SK-N-SH treated with all-trans-retinoic acid at 6 μM for 48 hours (cell line): ENCODE data around the gene TEKT5.

Experiments used
- ATAC-seq: fragments of 200-7000 bp; cut with Tn5 transposase; 3 replicates; pipeline ENCODE4 v1.9.1; 2020; ENCODE audit warnings: mild to moderate bottlenecking, moderate library complexity
- ARNTL ChIP-seq: fragments of 450-650 bp; formaldehyde crosslinking; IDR thresholded peaks from 2 replicates; pipeline ENCODE4 v1.5.0; 2020; ENCODE audit warnings: low read depth, mild to moderate bottlenecking, moderate library complexity, borderline replicate concordance
- BACH2 ChIP-seq: fragments of 250-450 bp; sonication (Bioruptor Pico); IDR thresholded peaks from 2 replicates; pipeline ENCODE4 v1.9.0; 2021; ENCODE audit warnings: mild to moderate bottlenecking, borderline replicate concordance
- CSDC2 ChIP-seq: fragments of 250-450 bp; sonication (Bioruptor Pico); IDR thresholded peaks from 2 replicates; pipeline ENCODE4 v1.5.0; 2020; ENCODE audit warnings: mild to moderate bottlenecking, moderate library complexity
- ESRRG ChIP-seq: fragments of 250-450 bp; sonication (Bioruptor Pico); IDR thresholded peaks from 2 replicates; pipeline ENCODE4 v1.6.1; 2021; ENCODE audit warnings: mild to moderate bottlenecking
- GLIS3 ChIP-seq: fragments of 250-450 bp; sonication (Bioruptor Pico); IDR thresholded peaks from 2 replicates; pipeline ENCODE4 v1.5.0; 2020; ENCODE audit warnings: mild to moderate bottlenecking, moderate library complexity
- ISL1 ChIP-seq: fragments of 250-450 bp; sonication (Bioruptor Pico); IDR thresholded peaks from 2 replicates; pipeline ENCODE4 v2.1.2; 2022; ENCODE audit warnings: mild to moderate bottlenecking, moderate library complexity
- OSR1 ChIP-seq: fragments of 250-450 bp; sonication (Bioruptor Pico); IDR thresholded peaks from 2 replicates; pipeline ENCODE4 v1.8.0; 2022; ENCODE audit warnings: moderate library complexity, mild to moderate bottlenecking, inconsistent platforms
- PPARA ChIP-seq: fragments of 250-450 bp; sonication (Bioruptor Pico); IDR thresholded peaks from 2 replicates; pipeline ENCODE4 v1.5.0; 2020; ENCODE audit warnings: mild to moderate bottlenecking, borderline replicate concordance
- RARB ChIP-seq: fragments of 250-450 bp; sonication (Bioruptor Pico); IDR thresholded peaks from 2 replicates; pipeline ENCODE4 v1.8.0; 2021; ENCODE audit warnings: mild to moderate bottlenecking, moderate library complexity
- SNAI2 ChIP-seq: fragments of 250-450 bp; sonication (Bioruptor Pico); IDR thresholded peaks from 2 replicates; pipeline ENCODE4 v1.5.0; 2020; ENCODE audit warnings: mild to moderate bottlenecking, moderate library complexity
- TCF4 ChIP-seq: fragments of 250-450 bp; sonication (Bioruptor Pico); IDR thresholded peaks from 2 replicates; pipeline ENCODE4 v1.8.0; 2021; ENCODE audit warnings: mild to moderate bottlenecking, moderate library complexity, borderline replicate concordance
- TOX ChIP-seq: fragments of 250-450 bp; sonication (Bioruptor Pico); IDR thresholded peaks from 2 replicates; pipeline ENCODE4 v1.8.0; 2021; ENCODE audit warnings: mild to moderate bottlenecking, moderate library complexity, borderline replicate concordance
- ZC3H10 ChIP-seq: fragments of 250-450 bp; sonication (Bioruptor Pico); IDR thresholded peaks from 2 replicates; pipeline ENCODE4 v1.5.1; 2021; ENCODE audit warnings: mild to moderate bottlenecking, moderate library complexity
- ZFP3 ChIP-seq: fragments of 250-450 bp; sonication (Bioruptor Pico); IDR thresholded peaks from 2 replicates; pipeline ENCODE4 v1.5.0; 2020; ENCODE audit warnings: mild to moderate bottlenecking, moderate library complexity
- ZFP30 ChIP-seq: fragments of 450-650 bp; formaldehyde crosslinking; IDR thresholded peaks from 2 replicates; pipeline ENCODE4 v1.5.0; 2022; ENCODE audit warnings: mild to moderate bottlenecking, moderate library complexity
- ZNF565 ChIP-seq: fragments of 450-650 bp; formaldehyde crosslinking; conservative IDR thresholded peaks from 2 replicates; pipeline ENCODE4 v1.5.0; 2020; ENCODE audit warnings: low read depth, mild to moderate bottlenecking, moderate library complexity
- ZNF70 ChIP-seq: fragments of 450-650 bp; formaldehyde crosslinking; IDR thresholded peaks from 2 replicates; pipeline ENCODE4 v1.5.0; 2020; ENCODE audit warnings: mild to moderate bottlenecking, moderate library complexity
- ZNF8 ChIP-seq: fragments of 450-650 bp; formaldehyde crosslinking; IDR thresholded peaks from 2 replicates; pipeline ENCODE4 v1.5.0; 2020; ENCODE audit warnings: mild to moderate bottlenecking, moderate library complexity
- TF ChIP-seq, protein P1 (sequence below): fragments of 250-450 bp; sonication (Bioruptor Pico); IDR thresholded peaks from 2 replicates; pipeline ENCODE4 v1.8.0; 2020; ENCODE audit warnings: mild to moderate bottlenecking, moderate library complexity, borderline replicate concordance
- TF ChIP-seq, protein P2 (sequence below): fragments of 250-450 bp; sonication (Bioruptor Pico); IDR thresholded peaks from 2 replicates; pipeline ENCODE4 v1.5.1; 2021; ENCODE audit warnings: mild to moderate bottlenecking, moderate library complexity
- TF ChIP-seq, protein P3 (sequence below): fragments of 250-450 bp; sonication (Bioruptor Pico); IDR thresholded peaks from 2 replicates; pipeline ENCODE4 v1.5.1; 2020; ENCODE audit warnings: low read depth, mild to moderate bottlenecking, moderate library complexity

Gene TEKT5

GRCh38 chr16:10660950-10661635 is 33.6 kb downstream of the TEKT5 start:
- TF ChIP-seq ESRRG (CRISPR knock-in tag) (no peak), GLIS3 (no peak), ISL1 (CRISPR knock-in tag) (no peak), ZNF8 (CRISPR knock-in tag) (no peak), ARNTL (CRISPR knock-in tag) (no peak), PPARA (CRISPR knock-in tag) (no peak), OSR1 (CRISPR knock-in tag) (no peak), TCF4 (CRISPR knock-in tag) (no peak)
- no peak for ATAC-seq

DNA sequence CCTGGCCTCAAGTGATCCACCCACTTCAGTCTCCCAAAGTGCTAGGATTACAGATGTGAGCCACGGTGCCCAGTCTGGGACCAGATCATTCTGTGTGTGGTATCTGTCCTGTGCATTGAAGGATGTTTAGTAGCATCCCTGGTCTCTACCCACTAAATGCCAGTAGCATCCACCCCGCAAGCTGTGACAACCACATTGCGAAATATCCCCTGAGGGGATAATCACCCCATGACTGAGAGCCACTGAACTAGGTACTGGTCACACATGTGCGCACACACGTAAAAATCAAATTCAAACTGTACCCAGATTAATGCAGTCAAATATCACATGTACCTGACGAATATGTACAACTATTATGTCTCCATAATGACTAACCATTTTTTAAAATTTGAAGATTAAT is 35.8 kb downstream of the TEKT5 start:
- TF ChIP-seq ZFP30 = no peak
- TF ChIP-seq, protein P1, sequence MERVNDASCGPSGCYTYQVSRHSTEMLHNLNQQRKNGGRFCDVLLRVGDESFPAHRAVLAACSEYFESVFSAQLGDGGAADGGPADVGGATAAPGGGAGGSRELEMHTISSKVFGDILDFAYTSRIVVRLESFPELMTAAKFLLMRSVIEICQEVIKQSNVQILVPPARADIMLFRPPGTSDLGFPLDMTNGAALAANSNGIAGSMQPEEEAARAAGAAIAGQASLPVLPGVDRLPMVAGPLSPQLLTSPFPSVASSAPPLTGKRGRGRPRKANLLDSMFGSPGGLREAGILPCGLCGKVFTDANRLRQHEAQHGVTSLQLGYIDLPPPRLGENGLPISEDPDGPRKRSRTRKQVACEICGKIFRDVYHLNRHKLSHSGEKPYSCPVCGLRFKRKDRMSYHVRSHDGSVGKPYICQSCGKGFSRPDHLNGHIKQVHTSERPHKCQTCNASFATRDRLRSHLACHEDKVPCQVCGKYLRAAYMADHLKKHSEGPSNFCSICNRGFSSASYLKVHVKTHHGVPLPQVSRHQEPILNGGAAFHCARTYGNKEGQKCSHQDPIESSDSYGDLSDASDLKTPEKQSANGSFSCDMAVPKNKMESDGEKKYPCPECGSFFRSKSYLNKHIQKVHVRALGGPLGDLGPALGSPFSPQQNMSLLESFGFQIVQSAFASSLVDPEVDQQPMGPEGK (CRISPR knock-in tag) = no peak
- TF ChIP-seq ARNTL (CRISPR knock-in tag) = no peak
- no peak for TF ChIP-seq OSR1 (CRISPR knock-in tag)
- TF ChIP-seq, protein P2, sequence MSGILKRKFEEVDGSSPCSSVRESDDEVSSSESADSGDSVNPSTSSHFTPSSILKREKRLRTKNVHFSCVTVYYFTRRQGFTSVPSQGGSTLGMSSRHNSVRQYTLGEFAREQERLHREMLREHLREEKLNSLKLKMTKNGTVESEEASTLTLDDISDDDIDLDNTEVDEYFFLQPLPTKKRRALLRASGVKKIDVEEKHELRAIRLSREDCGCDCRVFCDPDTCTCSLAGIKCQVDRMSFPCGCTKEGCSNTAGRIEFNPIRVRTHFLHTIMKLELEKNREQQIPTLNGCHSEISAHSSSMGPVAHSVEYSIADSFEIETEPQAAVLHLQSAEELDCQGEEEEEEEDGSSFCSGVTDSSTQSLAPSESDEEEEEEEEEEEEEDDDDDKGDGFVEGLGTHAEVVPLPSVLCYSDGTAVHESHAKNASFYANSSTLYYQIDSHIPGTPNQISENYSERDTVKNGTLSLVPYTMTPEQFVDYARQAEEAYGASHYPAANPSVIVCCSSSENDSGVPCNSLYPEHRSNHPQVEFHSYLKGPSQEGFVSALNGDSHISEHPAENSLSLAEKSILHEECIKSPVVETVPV (CRISPR knock-in tag) = no peak
- no peak for TF ChIP-seq ZC3H10 (CRISPR knock-in tag)
- TF ChIP-seq ZNF8 (CRISPR knock-in tag) = no peak
- TF ChIP-seq TCF4 (CRISPR knock-in tag) = no peak
- TF ChIP-seq, all 23 proteins: peak for 0
- ATAC-seq = no peak

- ATAC-seq = no peak
- TF ChIP-seq, protein P1 (CRISPR knock-in tag) = no peak
- TF ChIP-seq TOX (CRISPR knock-in tag) = no peak
- TF ChIP-seq TCF4 (CRISPR knock-in tag) = no peak
- TF ChIP-seq ZNF70 (CRISPR knock-in tag) = no peak
- TF ChIP-seq BACH2 (CRISPR knock-in tag) = no peak
- no peak for TF ChIP-seq ZFP3 (CRISPR knock-in tag)
- TF ChIP-seq, protein P2 (CRISPR knock-in tag) = no peak
- TF ChIP-seq SNAI2 (CRISPR knock-in tag) = no peak
- TF ChIP-seq ISL1 (CRISPR knock-in tag) = no peak
- TF ChIP-seq ZNF565 (CRISPR knock-in tag) = no peak
- no peak for TF ChIP-seq ESRRG (CRISPR knock-in tag)
- TF ChIP-seq, protein P3, sequence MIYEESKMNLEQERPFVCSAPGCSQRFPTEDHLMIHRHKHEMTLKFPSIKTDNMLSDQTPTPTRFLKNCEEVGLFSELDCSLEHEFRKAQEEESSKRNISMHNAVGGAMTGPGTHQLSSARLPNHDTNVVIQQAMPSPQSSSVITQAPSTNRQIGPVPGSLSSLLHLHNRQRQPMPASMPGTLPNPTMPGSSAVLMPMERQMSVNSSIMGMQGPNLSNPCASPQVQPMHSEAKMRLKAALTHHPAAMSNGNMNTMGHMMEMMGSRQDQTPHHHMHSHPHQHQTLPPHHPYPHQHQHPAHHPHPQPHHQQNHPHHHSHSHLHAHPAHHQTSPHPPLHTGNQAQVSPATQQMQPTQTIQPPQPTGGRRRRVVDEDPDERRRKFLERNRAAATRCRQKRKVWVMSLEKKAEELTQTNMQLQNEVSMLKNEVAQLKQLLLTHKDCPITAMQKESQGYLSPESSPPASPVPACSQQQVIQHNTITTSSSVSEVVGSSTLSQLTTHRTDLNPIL (CRISPR knock-in tag) = no peak
- TF ChIP-seq PPARA (CRISPR knock-in tag) = no peak
Measured at GRCh38 chr16:10657925-10658324, 36.8 kb downstream of the TEKT5 start.

- ATAC-seq = no peak
- TF ChIP-seq SNAI2 (CRISPR knock-in tag) (no peak), BACH2 (CRISPR knock-in tag) (no peak), ZNF565 (CRISPR knock-in tag) (no peak), ESRRG (CRISPR knock-in tag) (no peak), RARB (CRISPR knock-in tag) (no peak), ISL1 (CRISPR knock-in tag) (no peak), TCF4 (CRISPR knock-in tag) (no peak), TOX (CRISPR knock-in tag) (no peak), ZC3H10 (CRISPR knock-in tag) (no peak), CSDC2 (no peak), ZFP3 (CRISPR knock-in tag) (no peak), ARNTL (CRISPR knock-in tag) (no peak)
- TF ChIP-seq, protein P3 (CRISPR knock-in tag) = no peak
- TF ChIP-seq, protein P2 (CRISPR knock-in tag) = no peak
Measured at GRCh38 chr16:10656618-10657017, 38.1 kb downstream of the TEKT5 start.
